ELR (cell line): Measurements from ENCODE around the gene LTB4R2.

Source experiments
- DNase-seq: peaks from one replicate; pipeline ENCODE4 v3.0.0-alpha.2; 2015; ENCODE audit warnings: low read depth

LTB4R2 gene, protein sequence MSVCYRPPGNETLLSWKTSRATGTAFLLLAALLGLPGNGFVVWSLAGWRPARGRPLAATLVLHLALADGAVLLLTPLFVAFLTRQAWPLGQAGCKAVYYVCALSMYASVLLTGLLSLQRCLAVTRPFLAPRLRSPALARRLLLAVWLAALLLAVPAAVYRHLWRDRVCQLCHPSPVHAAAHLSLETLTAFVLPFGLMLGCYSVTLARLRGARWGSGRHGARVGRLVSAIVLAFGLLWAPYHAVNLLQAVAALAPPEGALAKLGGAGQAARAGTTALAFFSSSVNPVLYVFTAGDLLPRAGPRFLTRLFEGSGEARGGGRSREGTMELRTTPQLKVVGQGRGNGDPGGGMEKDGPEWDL

DNA sequence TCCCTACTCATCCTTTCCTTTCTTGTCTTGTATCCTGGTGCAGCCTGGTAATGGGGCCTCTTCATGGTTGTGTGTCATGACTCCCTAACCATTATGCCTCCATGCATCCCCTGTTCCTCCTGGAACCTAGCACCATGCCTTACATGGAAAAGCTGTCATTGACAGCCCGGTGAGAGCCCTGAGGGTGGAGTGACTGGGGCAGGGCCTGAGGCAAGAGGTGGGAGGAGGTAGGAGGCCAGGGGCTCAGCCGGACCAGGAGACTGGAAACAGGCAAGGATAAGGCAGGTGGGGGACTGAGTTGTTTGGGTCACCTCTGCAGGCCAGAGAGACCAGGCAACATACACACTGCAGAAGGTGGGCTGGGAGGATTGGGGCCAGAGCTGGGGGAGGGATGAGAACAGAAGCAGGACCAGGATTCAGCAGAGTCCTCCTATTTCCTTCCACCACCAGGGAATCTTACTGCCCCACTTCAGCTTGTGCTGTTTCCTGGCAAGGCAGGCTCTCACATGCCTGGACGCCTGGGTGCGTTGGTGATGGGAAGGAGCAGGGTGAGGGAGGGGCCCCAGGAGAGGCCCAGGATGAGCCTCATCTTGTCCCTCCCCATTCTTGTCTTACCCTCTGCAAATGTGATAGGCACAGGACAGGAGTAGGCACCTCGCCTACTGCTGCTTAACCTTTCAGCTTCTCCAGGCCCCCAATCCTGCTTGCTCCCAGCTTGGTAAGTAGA, at the start of gene LTB4R2:
Gene LTB4R2 (plus strand): TSS at position 603 of the 727 bp plus-strand sequence. CDS start 525 bp downstream, outside the sequence.
- no peak for DNase-seq

DNA sequence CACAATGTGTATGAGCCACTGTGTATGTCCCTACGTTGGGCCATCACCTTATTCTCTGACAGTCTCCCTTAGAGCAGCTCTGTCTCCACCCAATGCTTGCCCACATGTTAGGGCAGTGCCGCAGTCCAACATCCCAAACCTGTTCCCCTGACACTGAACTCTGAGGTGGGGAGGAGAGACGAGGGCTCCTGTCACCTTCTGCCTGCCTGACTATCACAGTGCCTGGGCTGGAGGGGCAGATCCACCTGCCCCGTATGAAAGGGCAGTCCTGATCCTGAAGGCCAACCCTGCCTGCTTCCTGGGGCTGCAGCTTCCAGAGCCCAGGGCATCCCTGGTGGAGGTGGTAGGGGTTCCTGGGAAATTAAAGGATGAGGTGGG, 49.2 kb upstream of the LTB4R2 start:
- no peak for DNase-seq

DNA sequence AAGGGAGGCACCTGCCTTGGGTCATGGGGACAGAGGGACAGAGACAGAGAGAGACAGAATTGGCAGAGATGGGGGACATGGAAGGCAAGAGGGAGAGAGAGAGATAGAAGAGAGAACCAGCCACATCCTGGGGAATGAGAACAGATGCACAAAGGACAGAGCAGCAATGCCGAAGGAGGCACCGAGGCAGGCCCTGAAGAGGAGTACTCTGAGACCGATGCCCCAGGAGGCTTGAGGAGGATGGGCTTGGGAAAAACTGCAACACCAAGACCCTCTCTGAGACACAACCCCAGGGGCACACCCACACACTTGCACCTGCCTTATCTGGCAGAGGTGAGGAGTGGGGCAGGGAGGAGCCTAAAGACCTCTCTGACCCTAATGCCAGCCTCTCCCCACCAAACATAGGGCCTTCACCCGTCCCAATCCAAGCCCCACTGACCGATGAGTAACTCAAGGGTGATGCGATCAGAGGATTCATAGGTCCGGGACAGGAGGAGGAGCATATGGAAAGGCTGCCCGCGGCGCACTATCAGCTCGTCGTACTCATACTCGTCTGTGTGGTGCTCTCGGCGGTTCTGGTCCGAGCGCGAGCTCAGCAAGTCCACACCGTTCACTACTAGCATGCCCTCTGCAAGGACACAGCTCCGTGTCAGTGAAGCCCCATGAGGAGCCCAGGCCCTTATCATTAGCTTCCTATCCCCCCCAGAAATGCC, 48.5 kb upstream of the LTB4R2 start:
- DNase-seq: no peak

DNA sequence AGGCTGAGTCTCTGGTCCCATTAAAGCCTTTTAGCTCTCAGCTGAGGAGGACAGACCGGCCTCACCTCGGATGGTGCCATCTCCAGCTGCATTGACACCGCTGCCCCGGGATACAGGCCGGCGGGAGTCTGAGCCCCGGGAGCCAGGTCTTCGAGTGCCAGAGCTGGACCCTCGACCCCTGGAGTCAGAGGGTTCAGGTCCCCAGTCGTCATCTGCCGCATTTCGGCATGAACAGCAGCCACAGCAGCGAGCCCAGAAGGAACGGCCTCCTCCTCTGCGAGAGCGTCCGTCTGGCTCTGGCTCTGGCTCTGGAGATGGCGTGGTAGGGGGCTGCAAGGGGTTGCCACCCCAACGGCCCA, 48.0 kb upstream of the LTB4R2 start:
- DNase-seq: no peak

DNA sequence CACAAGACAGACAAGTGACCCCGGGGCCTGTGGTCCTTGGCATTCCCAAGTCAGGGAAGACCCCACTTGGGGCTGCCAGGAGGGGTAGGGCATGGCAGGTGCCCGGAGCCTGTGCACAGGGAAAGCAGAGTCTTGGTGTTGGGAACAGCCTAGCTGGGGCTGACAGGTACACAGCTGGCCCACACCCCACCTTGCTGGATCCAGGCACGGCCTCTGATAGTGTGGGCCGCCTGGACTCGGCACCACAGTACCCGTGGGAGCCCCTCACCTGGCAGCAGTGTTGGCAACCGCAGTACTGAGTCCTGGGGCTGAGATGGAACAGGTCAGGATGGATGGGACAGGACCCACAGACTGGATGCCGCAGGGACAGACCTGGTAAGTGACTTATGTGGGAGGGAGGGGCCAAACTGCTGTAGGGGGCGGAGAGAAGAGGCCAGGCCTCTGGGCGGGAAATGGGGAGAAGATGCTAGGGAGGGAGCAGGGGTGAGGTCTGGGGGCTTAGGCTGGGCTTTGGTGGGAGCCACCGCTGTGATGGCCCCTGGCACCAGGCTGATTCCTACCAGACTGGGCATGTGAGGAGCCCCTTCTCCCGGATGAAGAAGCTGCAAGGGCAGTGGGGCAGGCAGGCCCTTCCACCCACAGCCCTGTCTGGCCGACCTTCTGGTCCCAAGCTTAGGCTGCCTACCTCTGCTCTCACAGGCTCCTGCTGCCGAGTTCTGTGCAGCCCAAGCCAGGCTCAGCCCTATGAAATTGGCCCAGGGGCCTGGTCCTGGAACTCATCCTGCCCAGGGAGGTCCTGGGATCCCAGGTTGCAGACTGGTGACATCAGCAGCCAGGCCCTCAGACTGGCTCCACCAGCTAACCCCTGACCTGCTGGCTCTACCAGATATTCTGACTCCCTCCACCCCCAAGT, 46.9 kb upstream of the LTB4R2 start, which contains the start of gene TGM1:
Gene TGM1 (minus strand): TSS at position 357 of the 913 bp plus-strand sequence. CDS start 825 bp downstream, outside the sequence.
- no peak for DNase-seq

DNA sequence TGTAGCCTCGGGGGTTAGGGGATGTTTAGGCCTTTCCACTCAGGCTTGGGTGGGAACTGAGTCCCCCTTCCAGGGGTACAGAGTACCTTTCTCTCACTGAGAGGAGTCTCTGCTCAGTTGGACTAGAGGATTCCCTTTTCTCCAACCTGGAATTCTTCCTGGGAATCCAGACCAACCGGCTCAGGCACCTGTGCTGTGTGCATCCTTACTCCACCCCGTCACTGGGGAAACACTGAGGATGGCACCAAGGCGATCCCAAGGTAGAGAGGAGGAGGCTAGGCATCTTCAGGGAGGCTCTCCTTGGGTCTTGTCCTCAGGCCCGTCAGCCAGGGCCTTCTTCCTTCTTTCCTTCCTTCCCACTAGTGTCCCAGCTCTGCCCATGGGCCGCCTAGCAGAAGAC, 46.1 kb upstream of the LTB4R2 start:
- DNase-seq: no peak

DNA sequence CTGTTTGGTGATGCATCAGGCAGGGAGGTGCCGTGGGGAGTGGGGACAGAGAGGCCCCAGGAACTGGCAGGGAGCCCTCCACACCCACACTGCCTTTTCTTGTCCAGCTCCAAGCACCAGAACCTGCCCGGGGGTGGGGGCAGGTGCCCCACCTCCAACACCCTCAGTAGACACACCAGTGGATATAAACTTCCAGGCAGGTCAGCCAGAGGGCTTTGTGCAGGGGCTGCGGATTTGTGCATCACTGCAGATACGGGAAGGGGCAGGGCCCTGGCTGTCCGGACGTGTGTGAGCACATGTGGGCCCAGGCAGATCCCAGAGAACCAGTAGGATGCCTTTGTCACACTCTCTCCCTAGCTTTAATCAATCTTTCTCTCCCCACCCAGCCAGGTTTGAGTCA, 45.6 kb upstream of the LTB4R2 start:
- DNase-seq: no peak

DNA sequence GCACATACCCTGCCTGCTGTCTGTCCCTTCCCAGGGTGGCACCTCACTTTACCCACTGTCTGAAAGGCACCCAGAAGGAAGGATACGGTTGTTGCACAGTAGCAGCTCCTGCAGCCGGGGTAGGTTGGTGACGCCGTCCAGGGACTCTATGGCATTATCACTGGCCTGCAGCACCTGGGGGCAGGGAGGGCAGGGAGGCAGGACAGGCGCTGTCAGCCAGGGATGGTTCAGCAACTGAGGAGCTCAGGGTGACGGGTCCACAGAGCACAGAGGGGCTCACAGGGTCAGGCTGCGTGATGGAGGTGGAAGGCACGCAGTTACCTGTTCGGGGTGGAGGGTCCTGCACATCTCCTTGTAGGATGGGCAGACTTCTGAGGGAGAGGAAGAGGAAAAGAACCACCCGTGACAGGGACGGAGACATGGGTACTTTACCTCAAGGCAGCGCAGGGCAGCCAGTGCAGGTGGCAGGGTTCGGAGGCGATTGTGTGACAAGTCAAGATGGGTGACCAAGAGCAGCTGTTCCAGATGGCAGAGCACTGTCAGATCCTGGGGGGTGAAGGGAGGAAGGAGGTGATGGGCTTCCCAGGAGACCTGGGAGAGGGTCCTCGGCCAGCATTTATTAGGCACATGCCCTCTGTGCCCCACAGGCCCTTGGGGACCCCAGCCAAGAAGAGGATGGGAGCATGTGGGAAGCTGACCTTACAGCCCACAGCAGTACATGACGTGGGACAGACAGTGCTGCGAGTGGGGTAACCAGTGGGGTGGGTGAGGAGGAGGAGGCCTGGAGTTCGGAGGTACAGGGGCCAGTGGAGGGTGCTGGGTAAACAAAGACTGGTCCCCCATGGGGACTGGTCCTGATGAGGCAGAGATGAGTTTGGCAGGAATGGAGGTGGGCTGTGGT, 43.3 kb upstream of the LTB4R2 start:
- no peak for DNase-seq

DNA sequence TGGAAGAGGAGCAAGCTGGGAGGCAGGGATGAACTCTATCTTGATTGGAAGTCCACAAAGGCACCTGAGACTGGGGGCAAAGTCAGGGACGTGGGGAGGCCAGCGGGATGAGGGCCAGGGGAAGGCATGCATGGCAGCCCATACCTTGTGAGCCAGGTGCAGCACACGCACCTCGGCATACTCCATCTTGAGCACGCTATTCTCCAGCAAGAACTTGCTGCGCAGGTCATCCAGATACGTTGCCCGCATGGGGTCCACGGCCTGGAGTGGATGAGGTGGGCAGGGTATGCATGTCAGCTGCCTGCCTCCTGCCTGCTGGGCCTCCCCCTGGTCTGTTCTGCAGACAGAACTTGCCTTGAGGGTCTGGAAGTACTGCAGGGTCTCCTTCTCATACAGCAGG, 42.4 kb upstream of the LTB4R2 start:
- DNase-seq: no peak

DNA sequence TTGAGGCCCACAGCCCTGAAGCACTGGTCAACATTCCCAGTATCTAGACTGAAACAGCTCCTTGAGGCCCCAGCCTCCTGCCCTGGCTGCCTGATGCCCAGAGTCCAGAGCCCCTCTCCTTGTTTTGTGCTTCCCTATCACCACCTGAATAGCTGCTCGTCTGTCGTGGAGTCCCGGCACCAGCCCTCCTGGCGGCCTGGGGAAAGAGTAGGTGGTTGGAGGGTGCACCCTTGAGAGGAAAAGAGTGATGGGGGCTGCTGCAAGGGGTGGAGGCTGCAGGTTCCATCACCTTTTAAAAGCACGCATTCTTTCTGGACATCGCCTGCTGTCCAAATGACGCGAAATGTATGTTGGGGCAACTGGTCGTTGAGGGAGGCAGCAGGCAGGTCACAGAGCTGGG, 41.7 kb upstream of the LTB4R2 start:
- no peak for DNase-seq

DNA sequence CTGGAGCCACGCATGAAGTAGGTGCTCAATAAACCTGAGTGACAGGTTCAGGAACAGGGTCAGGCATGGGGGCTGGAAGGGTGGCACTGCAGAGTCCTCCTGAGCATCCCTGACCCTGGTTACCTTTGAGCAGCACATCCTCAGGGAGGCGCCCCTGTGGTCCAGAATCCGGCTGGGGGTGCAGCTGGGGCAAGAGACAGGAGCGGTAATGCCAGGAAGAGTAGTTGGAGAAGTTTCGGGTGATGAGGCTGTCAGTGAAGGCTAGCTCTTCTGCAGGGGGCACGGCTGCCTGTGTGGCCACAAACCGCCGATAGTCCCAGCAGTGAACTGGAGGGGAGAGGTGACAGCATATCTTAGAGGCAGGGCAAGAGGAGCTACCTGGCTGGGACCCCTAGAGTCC, 40.6 kb upstream of the LTB4R2 start:
- no peak for DNase-seq

DNA sequence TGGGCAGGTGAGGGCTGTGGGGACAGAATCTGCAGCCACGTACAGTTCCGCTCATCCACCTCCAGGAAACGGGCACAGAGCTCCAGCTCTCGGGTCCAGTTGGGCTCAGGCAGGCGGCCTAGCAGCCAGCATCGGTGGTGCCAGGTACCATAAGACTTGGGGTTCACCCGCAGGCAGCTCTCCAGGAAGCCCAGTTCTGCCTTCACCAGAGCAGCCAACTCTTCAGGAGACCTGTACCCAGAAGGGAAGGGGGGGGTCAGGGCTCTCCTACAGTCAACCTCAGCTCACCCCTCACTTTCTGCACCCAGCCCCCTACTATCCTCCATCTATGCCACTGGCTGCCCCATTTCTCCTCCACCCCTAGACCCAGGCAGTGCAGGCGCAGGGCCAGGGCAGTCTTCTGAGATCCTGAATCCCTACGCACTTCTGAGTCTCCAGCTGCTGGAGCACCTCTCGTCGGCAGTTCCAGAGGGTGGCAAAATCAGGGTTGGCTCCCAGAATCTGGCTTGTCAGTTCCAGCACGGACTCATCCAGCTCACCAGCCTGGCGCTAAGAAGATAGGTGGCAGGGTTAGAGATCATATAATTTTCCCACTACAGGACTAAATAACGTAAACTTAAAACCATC, 39.9 kb upstream of the LTB4R2 start:
- DNase-seq: no peak

DNA sequence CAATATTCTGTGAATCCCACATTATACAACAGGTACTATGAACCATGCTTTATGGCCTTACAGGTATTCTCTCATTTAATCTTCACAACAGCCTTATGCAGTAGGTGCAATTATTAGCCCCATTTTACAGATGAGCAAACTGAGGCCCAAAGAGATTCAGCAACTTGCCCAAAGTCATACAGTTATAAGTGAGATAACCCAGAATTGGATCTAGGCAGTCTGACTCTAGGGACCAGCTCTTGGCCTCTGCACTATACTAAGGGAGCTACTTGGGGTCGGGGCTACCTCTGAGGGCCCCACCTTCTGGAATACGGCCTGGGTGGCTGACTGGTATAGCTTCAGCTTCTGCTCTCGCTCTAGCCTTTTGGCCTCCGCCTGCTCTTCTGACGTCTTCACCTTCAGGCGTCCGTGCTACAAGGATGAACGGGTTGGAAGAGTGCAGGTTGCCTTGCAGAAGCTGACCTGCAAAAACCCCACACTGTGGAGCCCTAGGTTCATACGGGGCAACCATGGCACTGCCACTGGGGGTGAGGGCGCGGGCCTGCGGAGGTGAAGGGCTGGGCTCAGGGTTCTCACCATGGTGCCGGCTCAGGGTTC, 39.3 kb upstream of the LTB4R2 start:
- DNase-seq: no peak

DNA sequence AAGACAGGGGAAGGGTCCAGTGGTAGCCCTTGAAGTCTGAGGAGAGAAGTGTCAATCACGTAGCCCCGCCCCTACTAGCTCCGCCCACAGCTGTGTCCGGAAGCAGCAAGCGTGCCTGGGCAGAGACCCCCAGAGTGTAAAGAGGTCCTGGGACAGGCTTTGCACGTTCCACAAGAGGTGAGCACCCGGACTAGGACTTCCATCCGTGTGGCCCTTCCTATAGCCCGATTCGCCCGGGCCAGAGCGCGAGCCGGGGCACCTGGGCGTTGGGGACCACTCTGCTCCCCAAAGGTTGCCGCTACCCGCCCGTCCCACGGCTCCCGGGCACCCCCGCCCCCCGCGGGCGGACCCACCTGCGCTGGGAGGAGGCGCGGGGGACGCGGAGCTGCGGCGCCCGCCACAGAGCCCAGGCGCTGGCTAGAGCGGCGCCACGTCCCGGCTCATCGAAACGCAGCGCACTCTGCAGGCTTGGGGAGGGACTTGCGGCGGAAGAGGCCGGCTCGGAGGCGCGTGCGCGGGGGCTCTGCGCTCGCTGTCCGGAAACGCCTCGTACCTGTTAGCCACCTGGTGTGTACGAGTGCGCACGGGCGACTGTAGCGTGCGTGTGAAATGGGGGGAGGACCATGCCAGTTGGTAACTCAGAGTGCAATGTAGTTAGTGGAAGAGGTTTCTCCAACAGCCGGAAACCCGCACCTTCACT, 38.7 kb upstream of the LTB4R2 start, which contains the start of gene RABGGTA:
Gene RABGGTA (minus strand): TSS at position 464 of the 700 bp plus-strand sequence. CDS start 482 bp downstream, outside the sequence.
- DNase-seq: peak; percentile 87

DNA sequence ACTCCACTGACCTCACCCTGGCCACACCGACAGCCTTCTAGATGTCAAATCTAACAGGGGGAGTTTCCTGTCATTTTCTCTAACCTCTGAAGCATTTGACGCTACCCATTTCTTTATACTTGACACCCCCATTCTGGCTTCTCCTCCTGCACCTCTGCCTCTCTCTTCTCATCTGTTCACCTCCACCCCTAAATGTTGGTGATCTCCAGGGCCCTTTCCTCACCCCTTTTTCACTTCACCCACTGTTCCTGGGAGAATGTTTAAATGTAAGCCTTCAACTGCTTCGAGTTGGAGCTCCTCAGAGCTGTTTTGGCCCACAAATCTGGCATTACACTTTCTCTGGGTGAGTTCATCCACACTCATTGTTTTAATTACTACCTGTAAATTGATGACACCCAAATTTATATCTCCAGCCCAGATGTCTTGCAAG, 38.1 kb upstream of the LTB4R2 start:
- no peak for DNase-seq

DNA sequence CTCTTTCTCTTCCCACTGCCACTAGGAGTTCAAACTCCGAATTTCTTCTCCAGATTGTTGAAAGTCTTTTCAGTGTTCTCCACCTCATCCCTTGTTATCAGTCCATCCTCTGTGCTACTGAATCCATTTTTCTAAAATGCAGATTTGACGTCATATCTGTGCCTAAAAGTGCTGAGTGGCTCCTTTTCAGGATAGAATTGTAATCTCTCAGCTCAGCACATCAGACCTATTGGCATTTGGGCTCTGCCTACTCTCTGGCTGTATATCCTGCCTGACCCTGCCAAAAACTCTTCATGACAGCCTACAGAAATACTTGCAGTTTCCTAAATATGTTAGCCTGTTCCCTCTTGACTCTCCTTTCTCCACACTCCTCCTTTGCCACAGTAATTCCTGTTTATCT, 37.5 kb upstream of the LTB4R2 start:
- no peak for DNase-seq

DNA sequence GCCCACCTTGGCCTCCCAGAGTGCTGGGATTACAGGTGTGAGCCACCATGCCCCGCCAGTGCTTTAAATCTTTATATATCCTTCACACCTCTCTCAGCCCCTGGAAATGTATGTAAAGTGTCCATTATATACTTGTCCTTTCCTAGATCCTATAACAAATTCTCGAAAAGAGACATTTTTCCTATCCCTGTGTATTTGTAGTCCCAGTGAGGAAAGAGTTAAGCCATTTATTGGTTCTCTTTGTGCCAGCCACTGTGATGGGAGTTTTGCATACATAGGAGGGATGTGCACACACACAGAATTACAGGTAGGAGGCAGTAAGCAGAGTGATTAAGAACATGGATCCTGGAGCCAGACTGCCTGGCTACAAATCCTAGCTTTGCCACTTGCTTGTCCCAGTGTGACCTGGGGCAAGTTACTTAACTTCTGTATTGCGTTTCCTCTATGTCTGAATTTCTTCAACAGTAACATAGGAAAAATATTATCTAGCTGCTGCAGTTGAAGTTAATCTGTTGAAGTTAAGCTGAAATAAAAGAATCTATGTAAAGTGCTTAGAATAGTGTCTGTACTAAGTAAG, 36.4 kb upstream of the LTB4R2 start:
- no peak for DNase-seq

DNA sequence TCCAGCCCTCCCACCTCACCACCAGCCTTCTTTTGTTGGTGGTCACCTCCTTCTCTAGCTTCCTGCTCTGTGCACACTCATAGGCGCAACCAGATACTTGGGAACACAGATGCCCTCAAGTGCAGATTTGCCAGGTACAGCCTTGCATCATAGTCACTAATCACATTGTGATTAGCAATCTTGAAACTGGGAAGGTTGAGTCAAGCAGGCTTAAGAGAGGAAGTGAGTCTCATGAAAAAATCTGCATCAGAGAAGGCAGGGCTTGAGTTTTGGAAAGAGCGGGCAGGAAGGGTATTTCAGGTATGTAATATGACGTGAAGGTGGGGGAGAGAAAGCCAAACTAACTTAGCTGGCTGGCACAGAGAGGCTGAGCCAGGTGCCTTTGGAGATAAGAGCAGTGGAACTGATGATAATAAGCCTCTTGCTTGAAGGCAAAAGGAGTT, 35.8 kb upstream of the LTB4R2 start:
- DNase-seq: peak; percentile 48

DNA sequence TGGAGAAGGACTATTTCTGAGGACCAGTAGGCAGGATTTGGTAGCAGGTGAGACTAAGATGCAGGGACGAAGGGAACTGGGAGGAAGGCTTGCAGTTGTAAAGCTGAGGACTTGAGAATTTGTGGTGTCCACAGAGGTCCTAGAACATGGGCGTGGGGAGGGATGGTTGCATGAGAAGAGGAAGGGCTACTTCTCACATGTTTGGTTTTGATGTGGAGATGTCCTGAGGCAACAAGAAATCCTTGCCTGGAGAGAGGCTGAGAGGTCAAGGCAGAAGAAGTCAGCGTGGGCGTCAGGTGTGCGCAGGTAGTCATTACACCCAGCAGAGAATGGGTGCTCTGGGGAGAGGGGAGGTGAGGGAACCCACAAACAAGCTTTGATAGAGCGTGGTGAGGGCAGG, 32.9 kb upstream of the LTB4R2 start:
- DNase-seq: no peak
